Measurements from ENCODE around the gene NDFIP1. TPM values are rescaled to one million over a fixed set of nuclear protein-coding genes. Genes with fewer than 3 reads are reported as not detected.

NDFIP1 gene
- total and polyA plus RNA-seq, 2 of the 13 experiments (the other 11 are each of a cell fraction or from before 2014, with no cell fraction given), result 12.4 to 15.7 TPM

- no peak for TF ChIP-seq TCF7 (IDR thresholded peaks at IDR 0.05; ENCODE audit: low read depth)
- no peak for TF ChIP-seq BCL6 (CRISPR knock-in tag; IDR thresholded peaks at IDR 0.05)
- TF ChIP-seq AGO2 (optimal IDR thresholded peaks at IDR 0.05; ENCODE audit: low read depth, low read length), result no peak
- TF ChIP-seq PPARG (CRISPR knock-in tag; conservative IDR thresholded peaks at IDR 0.05), result peak; percentile 27; the same call in 1 of the 2 replicates
- no peak for TF ChIP-seq ZC3H13 (CRISPR knock-in tag; IDR thresholded peaks at IDR 0.05)
- no peak for TF ChIP-seq ZBTB8A (CRISPR knock-in tag; IDR thresholded peaks at IDR 0.05; ENCODE audit: borderline replicate concordance, low read depth)
- no peak for TF ChIP-seq ZNF619 (CRISPR knock-in tag; IDR thresholded peaks at IDR 0.05)
- TF ChIP-seq KAT2B (IDR thresholded peaks at IDR 0.05; ENCODE audit: borderline replicate concordance, low read depth, low read length), result no peak
- TF ChIP-seq ZNF350 (CRISPR knock-in tag; IDR thresholded peaks at IDR 0.05; ENCODE audit: borderline replicate concordance, low read depth), result no peak
- TF ChIP-seq ARNT2 (CRISPR knock-in tag; IDR thresholded peaks at IDR 0.05; ENCODE audit: low read depth), result no peak
- TF ChIP-seq ETV5 (CRISPR knock-in tag; IDR thresholded peaks at IDR 0.05; ENCODE audit: borderline replicate concordance), result no peak
- TF ChIP-seq ZNF83 (CRISPR knock-in tag; IDR thresholded peaks at IDR 0.05; ENCODE audit: borderline replicate concordance), result no peak
- TF ChIP-seq ARID5B (CRISPR knock-in tag; IDR thresholded peaks at IDR 0.05), result 0 out of 2 replicates have a peak, but pooled peaks have one; percentile 17
- no peak for TF ChIP-seq SYNCRIP (IDR thresholded peaks at IDR 0.05; ENCODE audit: insufficient read depth, low read depth, low read length)
Observed at GRCh38 chr5:142151436-142152383, 43.1 kb downstream of the NDFIP1 start (continued).
